Suprapubic skin (tissue), 4 donors: Measurements from ENCODE around the gene KIF19. TPM values are rescaled to one million over a fixed set of nuclear protein-coding genes. Genes with fewer than 3 reads are reported as not detected.

ENCODE experiments used
- DNase-seq, 2 donors: peaks; one replicate each; pipeline ENCODE4 v3.0.0-alpha.2; 2019; ENCODE audit warnings: low spot score in 2 of 2
- H3K27ac ChIP-seq: fragments of 200-600 bp; sonication (generic); one replicate; pipeline ENCODE4 v1.5.1; 2019
- H3K27me3 ChIP-seq: fragments of 200-600 bp; sonication (generic); one replicate; pipeline ENCODE4 v1.5.1; 2019
- H3K36me3 ChIP-seq: fragments of 200-600 bp; sonication (generic); one replicate; pipeline ENCODE4 v1.5.1; 2019
- H3K4me1 ChIP-seq: fragments of 200-600 bp; sonication (generic); one replicate; pipeline ENCODE4 v1.5.1; 2019
- H3K4me3 ChIP-seq: fragments of 200-600 bp; sonication (generic); one replicate; pipeline ENCODE4 v1.5.1; 2019; ENCODE audit warnings: mild to moderate bottlenecking
- H3K9me3 ChIP-seq: fragments of 200-600 bp; sonication (generic); one replicate; pipeline ENCODE4 v1.5.1; 2019
- CTCF ChIP-seq, 2 donors: fragments of 200-600 bp in 1 of 2; fragments of 450-650 bp in 1 of 2; sonication (generic) in 1 of 2; IDR thresholded peaks; one replicate each; pipeline ENCODE4 v1.5.1; 2016 to 2019; ENCODE audit warnings: antibody characterized with exemption in 2 of 2, mild to moderate bottlenecking in 1 of 2, moderate library complexity in 1 of 2
- EP300 ChIP-seq: sonication (generic); formaldehyde crosslinking; IDR thresholded peaks from one replicate; pipeline ENCODE4 v1.6.1; 2017; ENCODE audit warnings: antibody characterized with exemption
- POLR2A ChIP-seq, 2 donors: fragments of 450-650 bp; IDR thresholded peaks; one replicate each; pipeline ENCODE4 v1.6.1; 2017; ENCODE audit warnings: antibody characterized with exemption in 2 of 2, mild to moderate bottlenecking in 2 of 2, moderate library complexity in 2 of 2
- POLR2AphosphoS5 ChIP-seq, 3 donors: sonication (generic); formaldehyde crosslinking; IDR thresholded peaks; one replicate each; pipeline ENCODE4 v1.6.1; 2017; ENCODE audit warnings: antibody characterized with exemption in 3 of 3
- WGBS: methylation state at CpG from one replicate; pipeline ENCODE4 v1.1.5; 2018; 5-methylcytosine and 5-hydroxymethylcytosine counted together
- total RNA-seq, 4 donors: library from RNA; depleted of rRNA; stranded (reverse); fragments of >200 nt; gene quantifications; one replicate each; pipeline ENCODE4 v1.1.0, GENCODE V29; 2016

The KIF19 gene
- total RNA-seq, 4 donors from 2014 or later = 0.34 to 1.3 (median 1.0) TPM

GRCh38 chr17:74298778-74299177 lies 27.2 kb upstream of the KIF19 start:
- no peaks in the 10 kb centered on the region for H3K9me3 ChIP-seq
- H3K27me3 ChIP-seq = peaks cover 12% of the 10 kb centered on the region
- H3K4me1 ChIP-seq = peaks cover 3% of the 10 kb centered on the region
- no peak overlapping the region for H3K4me3 ChIP-seq
- WGBS = 87% methylated on average over 7 of the region's 7 CpGs
- H3K27ac ChIP-seq = no peak overlapping the region
- TF ChIP-seq CTCF (IDR thresholded peaks at IDR 0.05) = no peak
- no peak for TF ChIP-seq POLR2AphosphoS5 (IDR thresholded peaks at IDR 0.05)
- no peak for TF ChIP-seq POLR2A (IDR thresholded peaks at IDR 0.05)
- no peak for TF ChIP-seq EP300
- no peaks in the 10 kb centered on the region for H3K36me3 ChIP-seq
- DNase-seq = no peak

GRCh38 chr17:74299226-74300009 lies 26.6 kb upstream of the KIF19 start:
- peaks cover 3% of the 10 kb centered on the region for H3K4me1 ChIP-seq
- no peak for DNase-seq
- no peaks in the 10 kb centered on the region for H3K36me3 ChIP-seq
- no peak overlapping the region for H3K27ac ChIP-seq
- no peaks in the 10 kb centered on the region for H3K9me3 ChIP-seq
- 91% methylated on average over 11 of the region's 11 CpGs for WGBS
- no peak overlapping the region for H3K4me3 ChIP-seq
- no peak for TF ChIP-seq POLR2A (IDR thresholded peaks at IDR 0.05)
- peaks cover 12% of the 10 kb centered on the region for H3K27me3 ChIP-seq

GRCh38 chr17:74303305-74303704 lies 22.7 kb upstream of the KIF19 start:
- Histone ChIP-seq H3K9me3 (no peaks in the 10 kb centered on the region), H3K27ac (no peak overlapping the region), H3K36me3 (no peaks in the 10 kb centered on the region), H3K27me3 (peaks cover 5% of the 10 kb centered on the region), H3K4me3 (no peak overlapping the region), H3K4me1 (no peaks in the 10 kb centered on the region)
- TF ChIP-seq POLR2AphosphoS5 (IDR thresholded peaks at IDR 0.05) (no peak), EP300 (no peak), CTCF (IDR thresholded peaks at IDR 0.05) (no peak), POLR2A (IDR thresholded peaks at IDR 0.05) (no peak)
- 95% methylated on average over 8 of the region's 8 CpGs for WGBS
- DNase-seq = no peak

- no peaks in the 10 kb centered on the region for H3K36me3 ChIP-seq
- H3K27me3 ChIP-seq = peaks cover 5% of the 10 kb centered on the region
- no peaks in the 10 kb centered on the region for H3K9me3 ChIP-seq
- WGBS = 86% methylated on average over 5 of the region's 5 CpGs
- H3K4me1 ChIP-seq = no peaks in the 10 kb centered on the region
- H3K27ac ChIP-seq = no peak overlapping the region
- H3K4me3 ChIP-seq = no peak overlapping the region
- TF ChIP-seq EP300 (no peak), POLR2A (IDR thresholded peaks at IDR 0.05) (no peak), POLR2AphosphoS5 (IDR thresholded peaks at IDR 0.05) (no peak), CTCF (IDR thresholded peaks at IDR 0.05) (no peak)
- DNase-seq = no peak
These were observed 21.8 kb upstream of the KIF19 start for GRCh38 chr17:74304184-74304583.

- Histone ChIP-seq H3K4me1 (no peaks in the 10 kb centered on the region), H3K4me3 (no peak overlapping the region), H3K27ac (no peak overlapping the region), H3K27me3 (peaks cover 7% of the 10 kb centered on the region), H3K36me3 (no peaks in the 10 kb centered on the region), H3K9me3 (no peaks in the 10 kb centered on the region)
- 54% methylated on average over 10 of the region's 10 CpGs for WGBS
- TF ChIP-seq EP300 = no peak
- no peak for TF ChIP-seq CTCF (IDR thresholded peaks at IDR 0.05)
- no peak for TF ChIP-seq POLR2A (IDR thresholded peaks at IDR 0.05)
- no peak for TF ChIP-seq POLR2AphosphoS5 (IDR thresholded peaks at IDR 0.05)
- DNase-seq = no peak
These were observed 20.0 kb upstream of the KIF19 start for GRCh38 chr17:74305865-74306654.
